PC-9 (cell line): ENCODE measurements around the gene R3HDM2.

ENCODE experiments used
- CTCF ChIP-seq: fragments of 200-600 bp; sonication (generic); conservative IDR thresholded peaks from 2 replicates; pipeline ENCODE4 v1.6.1; 2017; ENCODE audit warnings: mixed run types, antibody characterized with exemption, mild to moderate bottlenecking, moderate library complexity
- EZH2 ChIP-seq: fragments of 200-600 bp; sonication (generic); IDR thresholded peaks from 2 replicates; pipeline ENCODE4 v1.8.0; 2017; ENCODE audit warnings: antibody characterized with exemption, low read depth

- TF ChIP-seq CTCF (no peak), EZH2 (no peak)
Observed at GRCh38 chr12:57467915-57468314, 37.1 kb upstream of the R3HDM2 start.
